Lung (tissue), 13 donors: ENCODE measurements around the gene GRIN3B. TPM values are rescaled to one million over a fixed set of nuclear protein-coding genes. Genes with fewer than 3 reads are reported as not detected.

Source experiments
- ATAC-seq: fragments of 200-7000 bp; cut with Tn5 transposase; one replicate; pipeline ENCODE4 v1.9.1; 2020; ENCODE audit warnings: moderate number of reproducible peaks; ENCODE audit not compliant: insufficient read depth, low FRiP score
- DNase-seq, 3 donors: peaks; one replicate each; pipeline ENCODE4 v3.0.0-alpha.2; 2013 to 2017
- H3K27ac ChIP-seq, 2 donors: one replicate each; pipeline ENCODE4 v1.5.1; 2013; ENCODE audit warnings: mild to moderate bottlenecking in 2 of 2, moderate library complexity in 2 of 2, control low read depth in 1 of 2, inconsistent platforms in 1 of 2, low read depth in 1 of 2, low read length in 1 of 2
- H3K27me3 ChIP-seq, 3 donors: one replicate each; pipeline ENCODE4 v1.5.1; 2013; ENCODE audit warnings: low read length in 2 of 3; ENCODE audit not compliant: control insufficient read depth in 3 of 3, insufficient read depth in 3 of 3
- H3K36me3 ChIP-seq, 4 donors: one replicate each; pipeline ENCODE4 v1.5.1; 2013; ENCODE audit warnings: low read length in 4 of 4, mild to moderate bottlenecking in 1 of 4, moderate library complexity in 1 of 4; ENCODE audit not compliant: control insufficient read depth in 4 of 4, insufficient read depth in 4 of 4
- H3K4me1 ChIP-seq, 5 donors: one replicate each; pipeline ENCODE4 v1.5.1; 2013; ENCODE audit warnings: low read length in 5 of 5, mild to moderate bottlenecking in 2 of 5, moderate library complexity in 1 of 5; ENCODE audit not compliant: control insufficient read depth in 5 of 5, insufficient read depth in 5 of 5
- H3K4me3 ChIP-seq: one replicate; pipeline ENCODE4 v1.5.1; 2013; ENCODE audit warnings: mild to moderate bottlenecking, control low read depth, moderate library complexity
- H3K9ac ChIP-seq, 2 donors: one replicate each; pipeline ENCODE4 v1.5.1; 2013; ENCODE audit warnings: low read length in 2 of 2, control low read depth in 1 of 2; ENCODE audit not compliant: insufficient read depth in 1 of 2
- H3K9me3 ChIP-seq, 4 donors: one replicate each; pipeline ENCODE4 v1.5.1; 2013; ENCODE audit warnings: low read length in 3 of 4, mild to moderate bottlenecking in 1 of 4, moderate library complexity in 1 of 4; ENCODE audit not compliant: control insufficient read depth in 4 of 4, insufficient read depth in 3 of 4
- WGBS, 2 donors: extraction: QIAGEN DNeasy Blood & Tissue Kit; methylation state at CpG; one replicate each; pipeline ENCODE4 v1.1.7; 2013; 5-methylcytosine and 5-hydroxymethylcytosine counted together
- polyA plus RNA-seq, 2 donors: library from polyadenylated mRNA; stranded (reverse); fragments of 200-250 nt; gene quantifications; one replicate each; pipeline ENCODE4 v1.2.1, GENCODE V29; 2013
- small RNA-seq: library from RNA; depleted of rRNA; stranded (forward); fragments of <200 nt; gene quantifications from one replicate; pipeline ENCODE3, GENCODE V24; 2014; ENCODE audit warnings: low replicate concordance
- total RNA-seq, 2 donors: library from RNA; depleted of rRNA in 1 of 2; stranded (reverse); fragments of >200 nt in 1 of 2; gene quantifications; one replicate each; pipeline ENCODE4 v1.2.1, GENCODE V29; 2014 to 2021
- TF ChIP-seq, protein P1 (sequence below): IDR thresholded peaks from 2 replicates; pipeline ENCODE4 v1.5.1; 2012; ENCODE audit warnings: mild to moderate bottlenecking; ENCODE audit errors: control extremely low read depth, extremely low read depth
- donor health status: control.
- donor health status: control.
- donor health status: Bipolar disorder and iron deficiency.
- donor health status: healthy.
- donor health status: DM: yes; HTN: yes; CAD: no.

The GRIN3B gene
- total and polyA plus RNA-seq, 4 donors: 1.3 to 11.6 (median 2.4) TPM

- Histone ChIP-seq H3K27me3 (no peaks in the 10 kb centered on the region), H3K27ac (no peak overlapping the region), H3K4me1 (no peaks in the 10 kb centered on the region), H3K4me3 (no peak overlapping the region), H3K9me3 (peaks cover 0 to 29% (median 11%) of the 10 kb centered on the region in 4 donors), H3K9ac (no peak overlapping the region), H3K36me3 (peaks cover 0 to 11% (median 0%) of the 10 kb centered on the region in 4 donors)
- no peak for ATAC-seq
- no peak for DNase-seq
- TF ChIP-seq, protein P1, sequence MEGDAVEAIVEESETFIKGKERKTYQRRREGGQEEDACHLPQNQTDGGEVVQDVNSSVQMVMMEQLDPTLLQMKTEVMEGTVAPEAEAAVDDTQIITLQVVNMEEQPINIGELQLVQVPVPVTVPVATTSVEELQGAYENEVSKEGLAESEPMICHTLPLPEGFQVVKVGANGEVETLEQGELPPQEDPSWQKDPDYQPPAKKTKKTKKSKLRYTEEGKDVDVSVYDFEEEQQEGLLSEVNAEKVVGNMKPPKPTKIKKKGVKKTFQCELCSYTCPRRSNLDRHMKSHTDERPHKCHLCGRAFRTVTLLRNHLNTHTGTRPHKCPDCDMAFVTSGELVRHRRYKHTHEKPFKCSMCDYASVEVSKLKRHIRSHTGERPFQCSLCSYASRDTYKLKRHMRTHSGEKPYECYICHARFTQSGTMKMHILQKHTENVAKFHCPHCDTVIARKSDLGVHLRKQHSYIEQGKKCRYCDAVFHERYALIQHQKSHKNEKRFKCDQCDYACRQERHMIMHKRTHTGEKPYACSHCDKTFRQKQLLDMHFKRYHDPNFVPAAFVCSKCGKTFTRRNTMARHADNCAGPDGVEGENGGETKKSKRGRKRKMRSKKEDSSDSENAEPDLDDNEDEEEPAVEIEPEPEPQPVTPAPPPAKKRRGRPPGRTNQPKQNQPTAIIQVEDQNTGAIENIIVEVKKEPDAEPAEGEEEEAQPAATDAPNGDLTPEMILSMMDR: no peak
- WGBS, 2 donors: 96 to 99% methylated on average over 5 of the region's 5 CpGs
These were observed 57.9 kb downstream of the GRIN3B start for GRCh38 chr19:1058112-1058511.

Small RNAs within 50 kb of the gene (small RNA-seq; reads per million reads assigned to genes)
- 1.4 reads per million, percentile 87 among the genes with 10 or more reads in this experiment for gene RNU6-2

Other genes with a start within 250 kb of the GRIN3B start
- 10 to 100 TPM; 14.9 to 23.6 TPM for gene MISP, start 249.3 kb upstream of the GRIN3B start, total RNA-seq
- 10 to 100 TPM; 20.5 to 23.7 TPM for gene MISP, start 249.3 kb upstream of the GRIN3B start, polyA plus RNA-seq
- gene PTBP1, start 203.0 kb upstream of the GRIN3B start, total RNA-seq: 100 to 1,000 TPM; 256 to 321 TPM
- 100 to 1,000 TPM; 112 to 150 TPM for gene PTBP1, start 203.0 kb upstream of the GRIN3B start, polyA plus RNA-seq
- gene PLPPR3, start 178.5 kb upstream of the GRIN3B start, total RNA-seq: 10 to 100 TPM in 1 of 2 donors, 1 to 10 TPM in 1; 8.1 to 14.1 TPM
- 1 to 10 TPM in 1 of 2 donors, under 1 TPM in 1; 0.91 to 4.2 TPM for gene PLPPR3, start 178.5 kb upstream of the GRIN3B start, polyA plus RNA-seq
- 1 to 10 TPM; 2.1 to 9.8 TPM for gene AZU1, start 172.6 kb upstream of the GRIN3B start, total RNA-seq
- gene AZU1, start 172.6 kb upstream of the GRIN3B start, polyA plus RNA-seq: 1 to 10 TPM; 2.0 to 6.7 TPM
- gene PRTN3, start 159.4 kb upstream of the GRIN3B start, total RNA-seq: 10 to 100 TPM in 1 of 2 donors, under 1 TPM in 1; 0.58 to 23.3 TPM
- 10 to 100 TPM in 1 of 2 donors, under 1 TPM in 1; 0.85 to 18.5 TPM for gene PRTN3, start 159.4 kb upstream of the GRIN3B start, polyA plus RNA-seq
- gene ELANE, start 148.1 kb upstream of the GRIN3B start, total RNA-seq: 10 to 100 TPM in 1 of 2 donors, 1 to 10 TPM in 1; 1.4 to 16.6 TPM
- 10 to 100 TPM in 1 of 2 donors, 1 to 10 TPM in 1; 2.0 to 21.0 TPM for gene ELANE, start 148.1 kb upstream of the GRIN3B start, polyA plus RNA-seq
- gene CFD, start 140.8 kb upstream of the GRIN3B start, total RNA-seq: 100 to 1,000 TPM in 1 of 2 donors, 10 to 100 TPM in 1; 90.8 to 185 TPM
- 100 to 1,000 TPM in 1 of 2 donors, 10 to 100 TPM in 1; 97.2 to 227 TPM for gene CFD, start 140.8 kb upstream of the GRIN3B start, polyA plus RNA-seq
- gene MED16, start 107.2 kb upstream of the GRIN3B start, total RNA-seq: 10 to 100 TPM; 38.7 to 59.7 TPM
- 10 to 100 TPM; 44.8 to 72.3 TPM for gene MED16, start 107.2 kb upstream of the GRIN3B start, polyA plus RNA-seq
- gene RNU6-9, start 106.9 kb upstream of the GRIN3B start, total RNA-seq: not detected
- gene RNU6-9, start 106.9 kb upstream of the GRIN3B start, polyA plus RNA-seq: not detected
- gene R3HDM4, start 87.2 kb upstream of the GRIN3B start, total RNA-seq: 10 to 100 TPM; 31.6 to 69.2 TPM
- 100 to 1,000 TPM in 1 of 2 donors, 10 to 100 TPM in 1; 86.1 to 139 TPM for gene R3HDM4, start 87.2 kb upstream of the GRIN3B start, polyA plus RNA-seq
- under 1 TPM in 1 of 2 donors, not detected in 1; 0.21 TPM for gene KISS1R, start 83.1 kb upstream of the GRIN3B start, total RNA-seq
- under 1 TPM in 1 of 2 donors, not detected in 1; 0.13 TPM for gene KISS1R, start 83.1 kb upstream of the GRIN3B start, polyA plus RNA-seq
- 10 to 100 TPM; 22.6 to 29.7 TPM for gene ARID3A, start 74.4 kb upstream of the GRIN3B start, total RNA-seq
- 10 to 100 TPM in 1 of 2 donors, 1 to 10 TPM in 1; 7.7 to 17.0 TPM for gene ARID3A, start 74.4 kb upstream of the GRIN3B start, polyA plus RNA-seq
- gene WDR18, start 16.1 kb upstream of the GRIN3B start, total RNA-seq: 10 to 100 TPM; 36.6 to 60.2 TPM
- gene WDR18, start 16.1 kb upstream of the GRIN3B start, polyA plus RNA-seq: 10 to 100 TPM; 43.4 to 48.0 TPM
- gene TMEM259, start 20.7 kb downstream of the GRIN3B start, total RNA-seq: 100 to 1,000 TPM in 1 of 2 donors, 10 to 100 TPM in 1; 61.1 to 195 TPM
- 100 to 1,000 TPM; 194 to 262 TPM for gene TMEM259, start 20.7 kb downstream of the GRIN3B start, polyA plus RNA-seq
- not detected for gene RNU6-2, start 21.1 kb downstream of the GRIN3B start, total RNA-seq
- gene RNU6-2, start 21.1 kb downstream of the GRIN3B start, polyA plus RNA-seq: not detected
- gene CNN2, start 26.2 kb downstream of the GRIN3B start, total RNA-seq: 100 to 1,000 TPM; 161 to 236 TPM
- gene CNN2, start 26.2 kb downstream of the GRIN3B start, polyA plus RNA-seq: 100 to 1,000 TPM; 162 to 198 TPM
- gene ABCA7, start 39.7 kb downstream of the GRIN3B start, total RNA-seq: 10 to 100 TPM; 20.1 to 50.0 TPM
- gene ABCA7, start 39.7 kb downstream of the GRIN3B start, polyA plus RNA-seq: 10 to 100 TPM; 33.5 to 54.4 TPM
- gene ARHGAP45, start 66.7 kb downstream of the GRIN3B start, total RNA-seq: 10 to 100 TPM; 23.8 to 86.4 TPM
- gene ARHGAP45, start 66.7 kb downstream of the GRIN3B start, polyA plus RNA-seq: 100 to 1,000 TPM in 1 of 2 donors, 10 to 100 TPM in 1; 75.4 to 117 TPM
- gene POLR2E, start 95.0 kb downstream of the GRIN3B start, total RNA-seq: 100 to 1,000 TPM in 1 of 2 donors, 10 to 100 TPM in 1; 78.4 to 188 TPM
- gene POLR2E, start 95.0 kb downstream of the GRIN3B start, polyA plus RNA-seq: 100 to 1,000 TPM; 120 to 196 TPM
- gene GPX4, start 103.6 kb downstream of the GRIN3B start, total RNA-seq: 100 to 1,000 TPM in 1 of 2 donors, 10 to 100 TPM in 1; 91.6 to 365 TPM
- gene GPX4, start 103.6 kb downstream of the GRIN3B start, polyA plus RNA-seq: 1,000 to 10,000 TPM in 1 of 2 donors, 100 to 1,000 TPM in 1; 566 to 1,031 TPM
- 100 to 1,000 TPM in 1 of 2 donors, 10 to 100 TPM in 1; 45.6 to 128 TPM for gene SBNO2, start 173.8 kb downstream of the GRIN3B start, total RNA-seq
- 100 to 1,000 TPM in 1 of 2 donors, 10 to 100 TPM in 1; 63.3 to 155 TPM for gene SBNO2, start 173.8 kb downstream of the GRIN3B start, polyA plus RNA-seq
- gene STK11, start 205.4 kb downstream of the GRIN3B start, total RNA-seq: 10 to 100 TPM; 51.0 to 58.3 TPM
- 10 to 100 TPM; 43.1 to 59.8 TPM for gene STK11, start 205.4 kb downstream of the GRIN3B start, polyA plus RNA-seq
- gene CBARP, start 237.6 kb downstream of the GRIN3B start, total RNA-seq: under 1 TPM; 0.23 to 0.83 TPM
- under 1 TPM; 0.41 to 0.77 TPM for gene CBARP, start 237.6 kb downstream of the GRIN3B start, polyA plus RNA-seq
- 100 to 1,000 TPM in 1 of 2 donors, 10 to 100 TPM in 1; 27.1 to 217 TPM for gene ATP5F1D, start 241.3 kb downstream of the GRIN3B start, total RNA-seq
- gene ATP5F1D, start 241.3 kb downstream of the GRIN3B start, polyA plus RNA-seq: 100 to 1,000 TPM; 157 to 266 TPM
- gene MIDN, start 248.2 kb downstream of the GRIN3B start, total RNA-seq: 100 to 1,000 TPM in 1 of 2 donors, 10 to 100 TPM in 1; 39.7 to 185 TPM
- 10 to 100 TPM; 49.3 to 68.0 TPM for gene MIDN, start 248.2 kb downstream of the GRIN3B start, polyA plus RNA-seq